ENCODE results near the gene SMG1.
"Not testable (repeated sequence)": the region's sequence is repeated elsewhere in the genome, so short reads cannot be mapped to it uniquely, and the experiment has no call there.

Gene SMG1

DNA sequence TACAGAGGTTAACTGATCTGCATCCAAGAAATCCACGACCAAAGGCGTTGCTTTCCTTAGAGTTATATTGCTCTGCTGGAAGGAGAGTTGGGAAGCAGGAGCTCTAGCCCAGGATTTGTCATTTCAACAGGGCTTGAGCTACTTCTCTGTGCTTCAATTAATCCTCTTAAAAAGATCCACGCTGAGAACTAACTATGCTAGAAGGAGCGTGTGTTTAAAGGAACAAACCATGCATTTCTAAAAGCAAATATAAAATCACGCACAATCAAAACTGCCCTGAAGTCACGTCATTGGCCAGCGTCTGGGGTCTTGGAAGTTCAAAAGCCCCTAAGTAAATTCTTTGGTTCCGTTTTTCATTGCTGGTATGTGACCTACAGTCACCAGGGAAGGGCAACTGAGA lies 125.9 kb downstream of the SMG1 start:
- no peak for DNase-seq (ENCODE audit: low read depth in 2 of 2)

DNA sequence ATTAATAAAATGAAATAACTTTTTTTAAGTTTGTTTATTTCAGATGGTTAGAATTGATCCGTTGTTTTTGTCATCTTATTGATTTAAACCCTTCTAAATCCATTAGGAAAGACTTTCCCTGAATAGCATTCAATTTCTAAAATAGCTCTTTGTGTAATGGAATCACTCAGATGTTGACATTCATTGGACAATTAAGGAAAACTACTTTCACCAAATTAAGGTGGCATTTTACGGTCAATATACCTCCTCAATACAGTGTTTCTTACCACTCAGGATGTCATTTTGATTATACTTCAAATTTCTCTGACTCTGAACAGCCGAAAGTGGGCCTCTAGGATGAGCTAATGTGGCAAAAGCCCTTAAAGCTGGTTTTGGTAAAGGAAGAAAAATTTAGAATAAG lies 126.7 kb downstream of the SMG1 start:
- no peak for DNase-seq (ENCODE audit: low read depth in 2 of 2)

- DNase-seq (ENCODE audit: low read depth in 2 of 2) = no peak
Measured at GRCh38 chr16:18797746-18798145, 128.5 kb downstream of the SMG1 start.

DNA sequence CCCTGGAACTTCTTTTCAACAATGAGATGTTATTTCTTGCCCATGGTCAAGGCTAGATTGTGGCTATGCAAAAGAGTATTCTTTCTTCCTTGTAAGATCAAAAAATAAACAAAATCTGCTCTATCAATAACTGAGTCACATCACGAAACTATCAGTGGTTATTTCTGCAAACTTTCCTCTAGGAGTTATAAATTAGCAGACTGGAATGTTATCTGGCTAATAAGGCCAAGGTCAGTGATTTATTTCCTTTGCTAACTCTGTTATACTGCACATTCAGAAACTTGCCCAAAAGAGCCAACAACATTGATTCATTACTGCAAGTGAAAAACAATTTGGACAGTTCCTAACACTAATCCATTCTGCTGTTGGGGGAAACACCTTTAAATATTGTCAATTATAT lies 129.8 kb downstream of the SMG1 start:
- no peak for DNase-seq (ENCODE audit: low read depth in 2 of 2)

DNA sequence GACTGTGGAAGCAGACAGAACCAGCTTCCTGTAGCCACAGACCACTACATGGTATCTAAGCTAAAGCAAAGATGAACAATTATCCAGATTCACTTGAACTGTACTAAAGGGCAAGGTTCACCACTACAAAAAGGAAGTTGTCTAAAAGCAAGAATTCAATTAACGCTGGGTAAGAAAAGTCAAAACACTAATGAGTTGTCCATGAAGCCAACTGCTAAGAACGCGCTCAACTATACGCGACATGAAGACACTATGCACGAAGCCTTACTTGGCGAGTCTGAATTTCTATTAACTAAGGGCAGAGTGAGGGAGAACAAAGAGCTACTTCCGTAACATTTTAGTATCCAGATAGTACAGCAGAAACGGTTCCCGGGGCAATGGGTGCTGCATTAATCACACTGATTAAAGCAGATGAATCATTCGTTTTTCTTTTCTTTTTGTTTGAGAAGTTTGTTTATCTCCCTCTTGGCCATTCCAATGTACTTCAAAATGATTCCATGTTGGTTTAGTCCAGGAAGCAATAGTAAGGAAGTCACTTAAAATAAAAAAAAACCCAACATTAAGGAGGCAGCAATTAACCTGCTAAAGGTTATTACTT lies 133.3 kb downstream of the SMG1 start:
- DNase-seq (ENCODE audit: low read depth in 2 of 2) = no peak

- peak; percentile 84 to 92 for DNase-seq (ENCODE audit: low read depth in 2 of 2)
Measured at GRCh38 chr16:18789850-18790706, 136.1 kb downstream of the SMG1 start, which contains the start of gene RPS15A. Gene RPS15A, minus strand, starts transcription at chr16:18790334. Its CDS starts 1,221 bp downstream, at chr16:18789113.

DNA sequence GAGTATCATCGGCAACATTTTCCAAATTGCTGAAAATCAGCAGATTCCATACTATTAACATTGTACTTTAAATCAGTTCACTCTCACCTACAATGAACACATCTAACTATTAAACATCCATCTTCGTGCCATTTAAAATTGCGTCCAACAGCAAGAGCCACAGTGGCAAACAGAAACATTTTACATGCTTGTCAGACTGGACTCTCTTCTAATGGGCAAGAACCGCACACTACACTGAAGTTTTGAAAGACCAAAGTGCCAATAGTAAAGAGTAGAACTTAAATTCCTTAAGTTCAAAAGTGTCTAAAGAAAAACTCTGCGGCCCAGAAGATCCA lies 136.7 kb downstream of the SMG1 start:
- no peak for DNase-seq (ENCODE audit: low read depth in 2 of 2)

GRCh38 chr16:18788828-18789514 lies 137.2 kb downstream of the SMG1 start:
- no peak for DNase-seq (ENCODE audit: low read depth in 2 of 2)

DNA sequence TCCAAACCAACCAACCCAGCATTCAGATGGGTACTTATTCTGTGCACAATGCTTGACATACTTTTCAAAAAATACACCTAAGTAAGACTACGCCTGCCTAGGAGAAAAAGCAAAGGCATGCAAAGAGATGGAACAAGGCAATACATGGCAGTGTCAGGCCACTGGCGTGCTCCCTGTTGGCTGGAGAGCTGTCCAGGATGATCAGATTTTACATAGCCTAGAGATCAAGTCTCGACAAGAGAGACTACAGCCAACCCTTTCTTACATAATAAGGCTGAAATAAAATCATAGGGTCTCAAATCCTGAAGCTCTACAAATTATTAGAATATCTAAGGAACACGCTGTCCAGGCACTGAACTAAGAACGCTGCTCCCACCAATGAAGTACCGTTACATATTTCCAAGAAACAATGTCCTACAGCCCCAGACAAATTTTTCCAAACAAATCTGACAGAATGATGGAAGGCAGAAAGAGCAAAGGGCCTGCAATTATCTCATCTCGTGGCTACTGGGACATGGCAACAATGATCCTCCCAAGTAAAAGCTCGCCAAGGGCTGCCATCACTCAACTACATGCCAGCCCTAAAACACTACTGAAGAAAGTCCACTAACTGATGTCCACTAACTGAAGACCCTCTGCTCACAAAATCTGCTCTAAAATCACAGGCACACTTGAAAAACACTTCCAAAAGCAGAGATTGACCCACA lies 141.1 kb downstream of the SMG1 start:
- DNase-seq (ENCODE audit: low read depth in 2 of 2) = no peak

DNA sequence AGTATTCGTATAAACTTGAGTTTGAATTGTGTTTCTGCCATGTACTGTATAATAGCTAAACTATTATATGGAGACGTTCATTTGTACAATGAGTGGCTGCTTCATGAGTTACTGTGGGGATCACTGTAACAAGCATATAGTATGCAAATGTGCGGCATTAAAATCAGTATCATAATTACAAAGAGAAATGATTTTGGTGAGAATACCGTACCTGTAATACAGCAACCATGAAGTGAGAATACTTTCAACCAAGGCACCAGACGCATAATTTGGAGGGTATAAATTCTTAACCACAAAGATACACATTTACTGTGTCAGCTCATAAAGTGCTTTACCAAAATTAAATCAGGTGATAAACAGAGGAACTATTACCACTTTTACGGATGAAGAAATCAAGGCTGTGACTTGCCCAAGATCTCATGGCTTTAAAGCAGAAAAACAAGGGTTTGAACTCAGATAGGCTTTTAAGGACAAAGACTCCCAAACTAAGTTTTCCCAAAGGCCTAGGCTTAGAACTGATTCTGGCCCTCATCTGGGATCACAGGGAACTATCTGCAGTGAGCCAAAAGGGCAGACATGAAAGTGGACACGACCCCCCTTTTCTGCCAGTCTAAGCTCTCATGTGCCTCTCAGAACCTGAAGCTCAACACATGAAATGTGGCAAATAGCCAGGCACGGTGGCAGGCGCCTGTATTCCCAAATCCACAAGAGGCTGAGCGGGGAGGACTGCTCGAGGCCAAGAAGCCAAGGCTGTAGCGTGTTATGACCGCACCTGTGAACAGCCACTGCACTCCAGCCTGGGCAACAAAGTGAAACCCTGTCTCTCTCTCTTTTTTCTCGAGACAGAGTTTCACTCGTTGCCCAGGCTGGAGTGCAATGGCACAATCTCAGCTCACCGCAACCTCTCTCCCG lies 142.5 kb downstream of the SMG1 start:
- DNase-seq (ENCODE audit: low read depth in 2 of 2) = no peak

DNA sequence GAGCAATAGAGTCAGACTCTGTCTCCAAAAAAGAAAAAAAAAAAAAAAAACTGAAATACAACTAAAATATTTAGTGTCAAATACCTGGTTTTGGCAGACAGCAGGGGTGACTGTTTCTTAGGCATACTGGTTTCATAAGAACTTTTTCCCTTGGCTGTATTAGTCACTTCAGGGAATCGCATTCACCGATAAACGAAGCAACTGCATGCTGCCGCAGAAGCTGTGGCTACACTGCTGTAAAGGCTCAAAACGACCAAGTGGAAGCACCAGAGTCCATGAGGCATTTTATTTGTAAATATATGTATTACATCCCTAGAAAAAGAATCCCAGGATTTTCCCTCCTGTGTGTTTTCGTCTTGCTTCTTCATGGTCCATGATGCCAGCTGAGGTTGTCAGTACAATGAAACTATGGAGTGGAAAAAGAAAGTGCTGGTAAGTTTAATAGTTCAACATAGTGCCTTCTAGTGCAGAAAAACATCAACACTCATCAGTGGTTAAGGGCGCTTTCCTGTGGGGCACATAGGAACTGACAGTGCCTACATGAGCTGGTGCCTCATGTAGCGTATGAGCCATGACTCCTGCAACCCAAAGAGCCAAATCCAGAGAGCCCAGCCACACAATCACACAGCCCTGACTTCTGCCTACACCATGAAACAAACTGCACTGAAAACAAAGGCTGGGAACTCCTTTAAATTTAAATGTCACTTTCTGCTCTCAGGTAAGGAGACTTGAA lies 143.3 kb downstream of the SMG1 start:
- no peak for DNase-seq (ENCODE audit: low read depth in 2 of 2)

- DNase-seq (ENCODE audit: low read depth in 2 of 2) = not testable (repeated sequence)
Measured at GRCh38 chr16:18781232-18781631, 145.0 kb downstream of the SMG1 start.

DNA sequence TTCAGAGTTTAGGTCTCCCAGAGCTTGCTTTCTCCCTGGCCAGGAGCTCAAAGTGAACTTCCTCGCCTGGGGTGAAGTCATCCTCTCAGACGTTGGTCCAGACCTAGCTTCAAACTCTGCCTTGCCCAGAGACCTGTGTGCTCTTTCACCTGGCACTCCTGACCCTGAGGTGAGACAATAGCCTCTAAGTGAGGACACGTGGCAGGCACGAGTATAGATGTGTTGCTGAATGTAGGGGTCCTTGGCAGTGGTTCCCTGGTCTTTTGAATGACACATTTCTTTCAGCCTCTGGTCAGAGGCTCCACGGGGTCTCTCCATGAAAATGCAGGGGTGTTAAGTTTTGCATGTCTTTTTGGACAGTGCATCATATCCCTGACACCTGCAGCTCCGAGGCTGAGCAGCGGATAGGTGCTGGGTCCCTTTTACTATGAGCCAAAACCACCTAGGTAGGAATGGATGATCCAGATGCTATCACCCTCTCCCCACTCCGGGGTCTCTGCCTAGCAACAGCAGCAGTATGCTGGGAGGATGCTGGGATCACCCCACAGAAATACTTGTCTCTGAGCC lies 145.7 kb downstream of the SMG1 start:
- not testable (repeated sequence) for DNase-seq (ENCODE audit: low read depth in 2 of 2)

DNA sequence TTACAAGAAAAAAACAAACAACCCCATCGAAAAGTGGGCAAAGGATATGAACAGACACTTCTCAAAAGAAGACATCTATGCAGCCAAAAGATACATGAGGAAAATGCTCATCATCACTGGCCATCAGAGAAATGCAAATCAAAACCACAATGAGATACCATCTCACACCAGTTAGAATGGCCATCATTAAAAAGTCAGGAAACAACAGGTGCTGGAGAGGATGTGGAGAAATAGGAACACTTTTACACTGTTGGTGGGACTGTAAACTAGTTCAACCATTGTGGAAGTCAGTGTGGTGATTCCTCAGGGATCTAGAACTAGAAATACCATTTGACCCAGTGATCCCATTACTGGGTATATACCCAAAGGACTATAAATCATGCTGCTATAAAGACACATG lies 148.5 kb downstream of the SMG1 start:
- not testable (repeated sequence) for DNase-seq (ENCODE audit: low read depth in 2 of 2)

DNA sequence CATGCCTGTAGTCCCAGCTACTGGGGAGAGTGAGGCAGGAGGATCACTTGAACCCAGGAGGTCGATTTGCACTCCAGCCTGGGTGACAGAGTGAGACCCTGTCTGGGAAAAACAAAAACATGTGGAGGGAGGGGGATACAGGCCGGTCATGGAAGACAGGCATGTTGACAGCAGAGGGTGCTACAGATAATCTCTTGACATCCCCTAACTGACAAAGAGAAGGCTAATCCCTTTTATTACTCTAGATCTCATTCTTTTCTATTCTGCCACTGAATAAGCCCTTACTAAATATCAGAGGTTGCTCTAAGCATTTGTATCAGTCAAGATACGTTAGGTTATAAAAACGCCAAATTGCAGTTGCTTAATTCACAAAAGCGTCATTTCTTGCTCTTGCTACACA lies 149.9 kb downstream of the SMG1 start:
- not testable (repeated sequence) for DNase-seq (ENCODE audit: low read depth in 2 of 2)

- DNase-seq (ENCODE audit: low read depth in 2 of 2) = not testable (repeated sequence)
Measured at GRCh38 chr16:18774651-18775050, 151.6 kb downstream of the SMG1 start.

DNA sequence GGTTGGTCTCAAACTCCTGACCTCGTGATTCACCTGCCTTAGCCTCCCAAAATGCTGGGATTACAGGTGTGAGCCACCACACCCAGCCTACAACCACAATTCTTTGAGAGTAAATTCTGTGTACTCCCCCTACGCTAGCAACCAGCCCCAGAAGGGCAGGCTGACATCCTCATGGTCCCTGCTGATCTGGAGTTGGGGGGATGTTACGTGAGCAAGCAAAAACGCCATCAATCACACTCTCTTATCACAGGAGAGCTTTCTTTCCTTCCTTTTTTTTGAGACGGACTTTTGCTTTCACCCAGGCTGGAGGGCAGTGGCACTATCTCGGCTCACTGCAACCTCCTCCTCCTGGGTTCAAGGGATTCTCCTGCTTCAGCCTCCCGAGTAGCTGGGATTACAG lies 154.0 kb downstream of the SMG1 start:
- DNase-seq (ENCODE audit: low read depth in 2 of 2) = not testable (repeated sequence)

- DNase-seq (ENCODE audit: low read depth in 2 of 2) = not testable (repeated sequence)
Measured at GRCh38 chr16:18770336-18770962, 155.8 kb downstream of the SMG1 start.

GRCh38 chr16:18767217-18767616 lies 159.0 kb downstream of the SMG1 start:
- not testable (repeated sequence) for DNase-seq (ENCODE audit: low read depth in 2 of 2)

All from stimulated activated CD4-positive, alpha-beta T cell treated with anti-CD3 and anti-CD28 coated beads, Interleukin-4, amount 100 ng/mL, for 48 hours (primary cell).